WTC11 (cell line): ENCODE results near the gene DNAJC25.
A peak's percentile ranks its signal among the peaks of the same experiment; 100 is the strongest.

Source experiments
- AFF4 ChIP-seq: sonication (generic); formaldehyde crosslinking; IDR thresholded peaks from 2 replicates; pipeline ENCODE4 v1.8.1; 2023; ENCODE audit warnings: mild to moderate bottlenecking, missing genetic modification reagents, borderline replicate concordance
- ATF2 ChIP-seq: sonication (generic); formaldehyde crosslinking; IDR thresholded peaks from 2 replicates; pipeline ENCODE4 v1.8.1; 2022; ENCODE audit warnings: low read depth, missing genetic modification reagents, borderline replicate concordance
- ATF3 ChIP-seq: sonication (generic); formaldehyde crosslinking; conservative IDR thresholded peaks from 2 replicates; pipeline ENCODE4 v1.8.1; 2022; ENCODE audit warnings: mild to moderate bottlenecking, missing genetic modification reagents
- ELF4 ChIP-seq: sonication (generic); formaldehyde crosslinking; IDR thresholded peaks from 2 replicates; pipeline ENCODE4 v1.8.1; 2022; ENCODE audit warnings: low read depth, mild to moderate bottlenecking, moderate library complexity, missing genetic modification reagents
- FOXJ3 ChIP-seq: sonication (generic); formaldehyde crosslinking; IDR thresholded peaks from 2 replicates; pipeline ENCODE4 v1.9.0; 2021; ENCODE audit warnings: missing genetic modification reagents, mild to moderate bottlenecking, borderline replicate concordance
- IRF2 ChIP-seq: sonication (generic); formaldehyde crosslinking; IDR thresholded peaks from 2 replicates; pipeline ENCODE4 v1.8.0; 2022; ENCODE audit warnings: low read depth, missing genetic modification reagents, borderline replicate concordance
- MXD4 ChIP-seq: fragments of 250-450 bp; sonication (Bioruptor Pico); IDR thresholded peaks from 2 replicates; pipeline ENCODE4 v1.8.0; 2021; ENCODE audit warnings: mild to moderate bottlenecking, moderate library complexity, borderline replicate concordance
- TCF7 ChIP-seq: sonication (generic); formaldehyde crosslinking; IDR thresholded peaks from 2 replicates; pipeline ENCODE4 v1.8.0; 2022; ENCODE audit warnings: mild to moderate bottlenecking, low read depth, missing genetic modification reagents, moderate library complexity
- ZNF121 ChIP-seq: sonication (generic); formaldehyde crosslinking; IDR thresholded peaks from 2 replicates; pipeline ENCODE4 v1.8.0; 2023; ENCODE audit warnings: missing genetic modification reagents
- TF ChIP-seq, protein P1 (sequence below): fragments of 200-600 bp; IDR thresholded peaks from 2 replicates; pipeline ENCODE4 v1.8.0; 2022; ENCODE audit warnings: antibody characterized with exemption
- TF ChIP-seq, protein P2 (sequence below): sonication (generic); formaldehyde crosslinking; IDR thresholded peaks from 2 replicates; pipeline ENCODE4 v1.8.1; 2023; ENCODE audit warnings: mild to moderate bottlenecking, moderate library complexity, missing genetic modification reagents
- TF ChIP-seq, protein P3 (sequence below): fragments of 250-450 bp; sonication (Bioruptor Pico); conservative IDR thresholded peaks from 2 replicates; pipeline ENCODE4 v1.9.0; 2021; ENCODE audit warnings: mild to moderate bottlenecking

DNA sequence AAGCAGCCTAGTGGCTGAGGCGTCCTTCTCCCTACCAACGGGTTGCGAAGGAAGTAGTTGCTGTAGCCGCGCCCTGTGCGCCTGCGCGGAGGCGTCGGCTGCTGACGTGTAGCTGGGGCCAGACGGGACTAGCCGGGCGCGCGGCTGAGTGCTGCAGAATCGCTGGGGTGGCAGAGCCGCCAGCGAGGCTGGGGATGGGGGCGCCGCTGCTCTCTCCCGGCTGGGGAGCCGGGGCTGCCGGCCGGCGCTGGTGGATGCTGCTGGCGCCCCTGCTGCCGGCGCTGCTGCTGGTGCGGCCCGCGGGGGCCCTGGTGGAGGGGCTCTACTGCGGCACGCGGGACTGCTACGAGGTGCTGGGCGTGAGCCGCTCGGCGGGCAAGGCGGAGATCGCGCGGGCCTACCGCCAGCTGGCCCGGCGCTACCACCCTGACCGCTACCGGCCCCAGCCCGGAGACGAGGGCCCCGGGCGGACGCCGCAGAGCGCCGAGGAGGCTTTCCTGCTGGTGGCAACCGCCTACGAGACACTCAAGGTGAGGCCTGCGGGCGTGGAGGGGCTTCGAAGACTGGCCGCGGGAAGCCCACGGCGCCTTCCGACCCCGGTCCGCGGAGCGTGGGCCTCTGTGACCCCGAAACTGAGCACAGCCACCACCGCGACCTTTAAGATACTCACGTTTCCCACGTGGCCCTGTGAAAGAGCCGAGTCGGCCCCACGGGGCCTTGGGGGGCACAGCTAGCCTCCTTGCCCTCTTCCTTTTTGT lies at the start of gene DNAJC25:
- TF ChIP-seq ELF4 (CRISPR knock-in tag) (peak; percentile 87), AFF4 (CRISPR knock-in tag) (peak; percentile 52; the same call in 1 of the 2 replicates), ATF2 (CRISPR knock-in tag) (no peak), ATF3 (no peak), TCF7 (CRISPR knock-in tag) (peak; percentile 89; the same call in 1 of the 2 replicates), IRF2 (CRISPR knock-in tag) (no peak), MXD4 (CRISPR knock-in tag) (no peak), FOXJ3 (CRISPR knock-in tag) (no peak), ZNF121 (CRISPR knock-in tag) (no peak)
- TF ChIP-seq, protein P1, sequence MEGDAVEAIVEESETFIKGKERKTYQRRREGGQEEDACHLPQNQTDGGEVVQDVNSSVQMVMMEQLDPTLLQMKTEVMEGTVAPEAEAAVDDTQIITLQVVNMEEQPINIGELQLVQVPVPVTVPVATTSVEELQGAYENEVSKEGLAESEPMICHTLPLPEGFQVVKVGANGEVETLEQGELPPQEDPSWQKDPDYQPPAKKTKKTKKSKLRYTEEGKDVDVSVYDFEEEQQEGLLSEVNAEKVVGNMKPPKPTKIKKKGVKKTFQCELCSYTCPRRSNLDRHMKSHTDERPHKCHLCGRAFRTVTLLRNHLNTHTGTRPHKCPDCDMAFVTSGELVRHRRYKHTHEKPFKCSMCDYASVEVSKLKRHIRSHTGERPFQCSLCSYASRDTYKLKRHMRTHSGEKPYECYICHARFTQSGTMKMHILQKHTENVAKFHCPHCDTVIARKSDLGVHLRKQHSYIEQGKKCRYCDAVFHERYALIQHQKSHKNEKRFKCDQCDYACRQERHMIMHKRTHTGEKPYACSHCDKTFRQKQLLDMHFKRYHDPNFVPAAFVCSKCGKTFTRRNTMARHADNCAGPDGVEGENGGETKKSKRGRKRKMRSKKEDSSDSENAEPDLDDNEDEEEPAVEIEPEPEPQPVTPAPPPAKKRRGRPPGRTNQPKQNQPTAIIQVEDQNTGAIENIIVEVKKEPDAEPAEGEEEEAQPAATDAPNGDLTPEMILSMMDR = no peak
- TF ChIP-seq, protein P2, sequence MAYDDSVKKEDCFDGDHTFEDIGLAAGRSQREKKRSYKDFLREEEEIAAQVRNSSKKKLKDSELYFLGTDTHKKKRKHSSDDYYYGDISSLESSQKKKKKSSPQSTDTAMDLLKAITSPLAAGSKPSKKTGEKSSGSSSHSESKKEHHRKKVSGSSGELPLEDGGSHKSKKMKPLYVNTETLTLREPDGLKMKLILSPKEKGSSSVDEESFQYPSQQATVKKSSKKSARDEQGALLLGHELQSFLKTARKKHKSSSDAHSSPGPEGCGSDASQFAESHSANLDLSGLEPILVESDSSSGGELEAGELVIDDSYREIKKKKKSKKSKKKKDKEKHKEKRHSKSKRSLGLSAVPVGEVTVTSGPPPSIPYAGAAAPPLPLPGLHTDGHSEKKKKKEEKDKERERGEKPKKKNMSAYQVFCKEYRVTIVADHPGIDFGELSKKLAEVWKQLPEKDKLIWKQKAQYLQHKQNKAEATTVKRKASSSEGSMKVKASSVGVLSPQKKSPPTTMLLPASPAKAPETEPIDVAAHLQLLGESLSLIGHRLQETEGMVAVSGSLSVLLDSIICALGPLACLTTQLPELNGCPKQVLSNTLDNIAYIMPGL (CRISPR knock-in tag) = peak; percentile 83; the same call in 1 of the 2 replicates
- TF ChIP-seq, protein P3, sequence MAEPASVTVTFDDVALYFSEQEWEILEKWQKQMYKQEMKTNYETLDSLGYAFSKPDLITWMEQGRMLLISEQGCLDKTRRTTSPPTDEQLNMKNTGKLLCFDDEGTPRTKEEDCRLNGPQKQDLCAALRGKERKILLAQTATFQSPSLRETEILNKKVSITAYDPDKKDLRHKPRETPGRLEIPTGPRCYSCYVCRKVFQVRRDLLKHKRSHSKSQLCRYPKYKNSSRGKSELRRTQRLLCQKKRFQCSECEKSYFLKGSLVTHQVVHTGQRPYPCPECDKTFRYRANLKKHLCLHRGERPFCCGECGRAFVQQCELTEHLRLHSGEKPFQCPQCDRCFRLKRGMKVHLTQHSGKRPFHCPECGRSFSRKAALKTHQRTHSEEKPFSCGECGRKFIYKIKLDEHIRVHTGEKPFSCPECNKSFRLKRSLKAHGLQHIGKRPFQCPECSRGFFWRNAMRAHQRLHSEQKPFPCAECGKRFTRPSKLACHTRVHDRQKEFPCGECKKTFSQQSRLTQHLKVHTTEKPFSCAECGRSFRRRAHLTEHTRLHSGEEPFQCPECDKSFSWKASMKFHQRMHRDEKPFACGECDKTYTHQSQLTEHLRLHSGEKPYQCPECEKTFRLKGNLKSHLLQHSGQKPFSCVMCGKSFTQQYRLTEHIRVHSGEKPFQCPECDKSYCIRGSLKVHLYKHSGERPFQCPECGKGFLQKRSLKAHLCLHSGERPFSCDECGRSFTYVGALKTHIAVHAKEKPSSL (CRISPR knock-in tag) = no peak
